ENCODE results near the gene ADAP1.
"Not testable (repeated sequence)": the region's sequence is repeated elsewhere in the genome, so short reads cannot be mapped to it uniquely, and the experiment has no call there.

The ADAP1 gene

GRCh38 chr7:910931-911431 is 43.5 kb downstream of the ADAP1 start:
- in situ Hi-C loops (cut with MboI; ENCODE audit: low sequenced_read_pairs) = no loop called here

DNA sequence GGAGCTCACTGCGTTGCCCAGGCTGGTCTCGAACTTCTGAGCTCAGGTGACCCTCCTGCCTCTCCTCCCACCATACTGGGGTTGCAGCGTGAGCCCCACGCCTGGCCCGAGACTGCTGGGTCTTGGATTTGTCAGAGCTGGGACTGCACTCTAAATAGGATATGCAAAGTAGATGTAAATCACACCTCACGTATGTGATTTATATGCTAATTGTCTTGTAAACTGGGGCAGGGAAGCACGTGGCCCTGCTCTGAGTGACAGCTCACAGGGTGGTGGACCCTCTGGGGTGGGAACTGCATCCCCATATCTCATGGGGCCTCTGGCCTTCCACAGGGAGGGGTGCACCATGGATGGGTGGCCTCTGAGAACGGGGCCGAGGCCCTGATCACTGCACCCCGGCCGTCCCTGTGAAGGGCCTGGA is 44.0 kb downstream of the ADAP1 start:
- in situ Hi-C loops (cut with MboI; ENCODE audit: low sequenced_read_pairs) = no loop called here

GRCh38 chr7:909358-910329 is 44.8 kb downstream of the ADAP1 start:
- in situ Hi-C loops (cut with MboI; ENCODE audit: low sequenced_read_pairs) = no loop called here

- in situ Hi-C loops (cut with MboI; ENCODE audit: low sequenced_read_pairs) = not testable (repeated sequence)
Observed at GRCh38 chr7:908591-909357, 45.7 kb downstream of the ADAP1 start.

- in situ Hi-C loops (cut with MboI; ENCODE audit: low sequenced_read_pairs) = no loop called here
Observed at GRCh38 chr7:908159-908581, 46.3 kb downstream of the ADAP1 start.

- in situ Hi-C loops (cut with MboI; ENCODE audit: low sequenced_read_pairs) = no loop called here
Observed at GRCh38 chr7:907158-907980, 47.1 kb downstream of the ADAP1 start.

DNA sequence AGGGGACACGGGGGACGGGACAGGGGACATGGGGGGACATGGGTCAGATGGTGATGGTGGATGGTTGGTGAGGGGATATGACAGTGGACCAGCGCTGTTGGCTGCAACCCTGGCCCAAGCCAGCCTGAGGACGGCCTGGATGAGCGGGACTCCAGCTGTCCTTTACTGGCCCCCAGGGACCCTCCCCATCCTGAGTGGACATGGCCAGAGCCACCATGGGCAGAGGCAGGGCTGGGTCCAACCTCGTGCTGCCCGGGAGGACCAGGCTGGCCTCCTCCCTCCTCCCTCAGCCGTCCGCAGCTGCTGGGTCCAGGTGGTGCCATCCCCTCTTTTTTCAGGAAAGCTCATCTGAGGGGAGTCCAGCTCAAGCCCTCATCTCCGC is 47.7 kb downstream of the ADAP1 start:
- in situ Hi-C loops (cut with MboI; ENCODE audit: low sequenced_read_pairs) = no loop called here

- in situ Hi-C loops (cut with MboI; ENCODE audit: low sequenced_read_pairs) = no loop called here
Observed at GRCh38 chr7:904847-905246, 49.6 kb downstream of the ADAP1 start.

DNA sequence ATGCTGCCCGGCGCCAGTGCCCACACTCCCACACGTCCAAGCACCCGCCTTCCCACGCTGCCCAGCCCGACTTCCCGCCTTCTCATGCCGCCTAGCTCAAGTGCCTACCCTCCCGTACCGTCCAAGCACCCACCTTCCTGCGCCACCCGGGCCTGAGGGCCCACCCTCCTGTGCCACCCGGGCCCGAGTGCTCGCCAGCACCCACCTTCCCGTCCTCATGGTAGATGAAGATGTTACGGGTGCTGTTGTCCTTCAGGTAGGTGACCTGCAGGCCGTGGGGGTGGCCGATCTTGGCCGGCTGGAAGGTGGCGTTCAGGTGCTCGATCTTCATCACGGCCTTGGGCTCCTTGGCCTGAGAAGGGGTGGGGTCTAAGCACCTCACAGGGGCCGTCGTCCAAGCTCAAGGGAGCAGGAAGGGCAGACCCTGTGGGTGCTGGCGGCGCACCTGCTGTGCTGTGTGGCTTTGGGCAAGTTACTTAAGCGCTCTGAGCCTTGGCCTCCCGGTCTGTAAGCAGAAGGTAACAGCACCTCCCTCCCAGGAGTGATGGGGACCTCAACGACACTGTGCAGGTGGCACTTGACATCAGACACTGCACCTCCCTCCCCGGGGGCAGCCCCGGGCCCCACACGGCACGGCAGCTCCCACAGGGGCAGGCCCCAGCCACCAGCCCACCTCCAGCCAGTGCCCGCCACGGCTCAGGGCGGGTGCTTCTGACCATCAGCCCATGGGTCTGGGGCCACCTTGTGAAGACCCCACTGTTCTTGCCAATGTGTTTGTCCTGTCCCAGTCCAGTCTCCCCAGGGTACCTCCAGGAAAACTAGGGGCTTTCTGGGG is 50.3 kb downstream of the ADAP1 start:
- in situ Hi-C loops (cut with MboI; ENCODE audit: low sequenced_read_pairs) = no loop called here

GRCh38 chr7:902996-903395 is 51.5 kb downstream of the ADAP1 start:
- in situ Hi-C loops (cut with MboI; ENCODE audit: low sequenced_read_pairs) = no loop called here

GRCh38 chr7:901388-902154 is 52.9 kb downstream of the ADAP1 start:
- in situ Hi-C loops (cut with MboI; ENCODE audit: low sequenced_read_pairs) = no loop called here

- in situ Hi-C loops (cut with MboI; ENCODE audit: low sequenced_read_pairs) = no loop called here
Observed at GRCh38 chr7:901041-901387, 53.5 kb downstream of the ADAP1 start.

DNA sequence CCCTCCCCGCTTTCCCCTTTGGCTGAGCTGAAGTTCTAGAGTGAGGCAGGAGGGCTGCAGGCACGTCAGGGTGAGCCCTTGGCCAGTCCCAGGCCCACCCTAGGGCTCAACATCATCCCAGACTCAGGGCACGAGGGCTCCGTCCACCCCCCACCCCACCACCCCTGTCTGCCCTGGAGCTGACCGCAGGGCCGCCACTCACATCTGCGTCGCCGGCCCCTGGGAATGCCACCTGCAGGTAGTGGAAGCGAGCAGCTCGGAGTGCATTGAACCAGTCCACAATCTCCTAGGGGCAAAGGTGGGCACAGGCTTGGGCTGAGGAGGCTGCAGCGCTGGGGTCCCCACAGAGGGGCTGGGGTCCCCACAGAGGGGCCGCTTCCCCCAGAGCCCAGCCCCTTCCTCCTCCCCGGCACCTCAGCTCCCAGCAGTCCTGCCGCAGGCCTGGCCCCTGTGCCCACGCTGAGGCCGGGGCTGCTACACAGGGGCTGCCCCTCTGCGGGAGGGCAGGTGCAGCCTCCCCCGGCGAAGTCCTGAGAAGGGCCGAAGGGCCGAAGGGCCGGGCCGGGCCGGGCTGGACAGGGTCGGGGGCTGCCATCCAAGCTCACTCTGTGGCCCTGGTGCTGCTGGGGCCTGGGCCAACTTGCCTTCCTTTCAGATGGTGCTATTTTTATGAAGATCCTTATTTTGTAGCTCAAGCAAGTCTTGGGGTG is 54.0 kb downstream of the ADAP1 start:
- in situ Hi-C loops (cut with MboI; ENCODE audit: low sequenced_read_pairs) = no loop called here

- in situ Hi-C loops (cut with MboI; ENCODE audit: low sequenced_read_pairs) = no loop called here
Observed at GRCh38 chr7:899806-900205, 54.7 kb downstream of the ADAP1 start.

DNA sequence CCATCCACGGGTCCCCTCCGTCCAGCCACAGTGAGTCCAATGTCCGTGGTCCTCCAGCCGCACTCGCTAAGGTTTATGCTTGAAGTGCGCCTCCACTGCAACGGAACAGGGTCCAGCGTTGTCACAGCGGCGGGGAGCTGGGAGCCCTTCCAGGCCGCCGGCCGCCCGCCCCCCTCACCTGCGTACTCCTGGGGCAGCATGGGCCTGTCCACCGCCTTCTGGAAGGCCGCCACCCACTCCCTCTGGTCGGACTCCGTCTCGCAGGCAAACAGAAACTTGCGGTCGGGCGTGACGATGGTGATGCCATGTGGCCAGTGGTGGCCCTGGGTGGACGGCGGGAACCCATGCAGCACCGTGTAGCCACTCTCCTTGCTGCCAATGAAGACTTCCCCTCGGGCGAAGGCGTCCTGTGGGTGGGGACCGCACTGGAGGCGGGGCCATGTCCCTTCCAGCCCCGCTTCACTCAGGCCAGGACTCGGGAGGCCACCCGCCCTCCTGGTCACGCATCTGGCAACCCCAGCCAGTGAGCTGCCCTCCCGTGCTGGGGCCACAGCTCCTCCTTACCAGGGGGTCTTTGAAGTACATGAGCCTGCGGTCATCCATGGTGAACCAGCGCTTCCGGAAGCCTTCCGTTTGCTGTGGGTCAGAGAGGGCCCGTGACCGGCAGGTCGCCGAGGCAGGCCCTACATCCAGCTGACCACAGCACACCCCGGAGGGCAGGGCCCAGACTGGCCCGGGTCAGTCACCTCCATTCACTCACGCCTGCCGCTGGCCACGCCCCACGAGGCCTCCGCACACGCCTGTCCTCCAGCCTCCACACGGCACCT is 55.4 kb downstream of the ADAP1 start:
- in situ Hi-C loops (cut with MboI; ENCODE audit: low sequenced_read_pairs) = no loop called here

GRCh38 chr7:898460-898854 is 56.0 kb downstream of the ADAP1 start:
- in situ Hi-C loops (cut with MboI; ENCODE audit: low sequenced_read_pairs) = no loop called here

- in situ Hi-C loops (cut with MboI; ENCODE audit: low sequenced_read_pairs) = no loop called here
Observed at GRCh38 chr7:897771-898376, 56.6 kb downstream of the ADAP1 start.
